ENCODE measurements around the gene PAM.

DNA sequence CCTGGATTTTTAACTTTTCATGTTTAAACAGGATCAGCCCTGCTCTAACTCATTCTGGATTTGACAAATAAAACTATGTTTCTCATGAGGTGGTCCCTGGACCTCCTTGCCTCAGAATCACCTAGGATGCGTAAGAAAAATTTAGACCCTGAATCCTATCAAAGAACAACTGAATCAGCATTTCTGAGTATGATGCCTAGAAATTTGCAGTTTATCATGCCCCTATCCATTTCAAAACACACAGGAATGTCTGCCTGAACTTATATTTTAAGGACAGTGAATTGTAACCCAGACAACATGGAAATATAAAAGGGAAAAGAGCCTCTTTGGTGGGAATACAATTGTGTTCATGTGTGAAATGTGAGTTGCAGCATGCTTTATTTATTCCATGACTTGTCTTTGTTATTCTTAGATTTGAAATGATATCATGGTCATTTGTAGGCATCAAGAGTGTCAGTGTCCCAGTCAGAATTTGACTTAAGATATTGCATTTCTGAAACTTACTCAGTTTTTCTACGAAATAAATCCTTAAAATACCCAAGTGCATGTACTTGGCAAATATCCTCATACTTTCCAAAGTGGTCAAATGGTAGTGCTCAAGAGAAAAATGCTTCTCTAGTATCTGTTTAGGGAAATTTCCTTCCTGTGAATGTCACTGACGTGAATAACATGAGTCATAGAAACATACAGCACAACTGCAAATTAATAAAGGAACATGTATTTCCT is 220.5 kb downstream of the PAM start:
- no peak for TF ChIP-seq CTCF (IDR thresholded peaks at IDR 0.05)
- no peak for TF ChIP-seq ZFX (IDR thresholded peaks at IDR 0.05; ENCODE audit: borderline replicate concordance)

Data from 22Rv1 (cell line).